IMR-90 (cell line): ENCODE results near the gene APCDD1. TPM values are rescaled to one million over a fixed set of nuclear protein-coding genes. Genes with fewer than 3 reads are reported as not detected.
"Not testable (repeated sequence)": the region's sequence is repeated elsewhere in the genome, so short reads cannot be mapped to it uniquely, and the experiment has no call there.

Experiments used
- ATAC-seq: fragments of 200-7000 bp; cut with Tn5 transposase; 2 replicates; pipeline ENCODE4 v1.9.1; 2020; ENCODE audit warnings: low read depth, mild to moderate bottlenecking, moderate library complexity
- BruUV-seq: library from RNA; stranded (reverse); fragments of 400-500 nt; replicated peaks from 2 replicates; lab custom pipeline; 2021; lab: Mats Ljungman, UMichigan
- CTCF ChIA-PET: fragments of 300-600 bp; formaldehyde crosslinking; extraction: SDS; loops from one replicate; lab custom pipeline; 2021; ENCODE audit warnings: antibody characterized with exemption; lab: Yijun Ruan, JAX
- POLR2A ChIA-PET: fragments of 300-600 bp; sonication (Branson Sonifier 250); formaldehyde crosslinking; loops from one replicate; lab custom pipeline; 2022; ENCODE audit warnings: antibody characterized with exemption; ENCODE audit not compliant: unreplicated experiment; lab: Charles Lee
- DNase-seq: peaks from one replicate; pipeline ENCODE4 v3.0.0; 2013
- H2AFZ ChIP-seq: replicated peaks from 2 replicates; pipeline ENCODE3; 2013; ENCODE audit warnings: low read length, mild to moderate bottlenecking; ENCODE audit not compliant: poor library complexity
- H2AK5ac ChIP-seq: 2 replicates; pipeline ENCODE4 v1.6.1; 2013; ENCODE audit warnings: low read depth, low read length, inconsistent platforms
- H2AK9ac ChIP-seq: replicated peaks from 2 replicates; pipeline ENCODE3; 2013; ENCODE audit warnings: mild to moderate bottlenecking, low read depth, low read length, moderate library complexity; ENCODE audit not compliant: poor library complexity
- H2BK120ac ChIP-seq: 2 replicates; pipeline ENCODE4 v1.6.1; 2013; ENCODE audit warnings: low read depth, low read length, inconsistent platforms
- H2BK15ac ChIP-seq: 3 replicates; pipeline ENCODE4 v1.6.1; 2013; ENCODE audit warnings: low read depth, low read length, inconsistent platforms
- H2BK20ac ChIP-seq: 2 replicates; pipeline ENCODE4 v1.6.1; 2013; ENCODE audit warnings: low read depth, mild to moderate bottlenecking, inconsistent platforms, low read length, moderate library complexity
- H2BK5ac ChIP-seq: 2 replicates; pipeline ENCODE4 v1.6.1; 2013; ENCODE audit warnings: mild to moderate bottlenecking, low read depth, low read length, inconsistent platforms; ENCODE audit not compliant: poor library complexity, severe bottlenecking
- H3K14ac ChIP-seq: replicated peaks from 2 replicates; pipeline ENCODE4 v1.6.1; 2013; ENCODE audit warnings: low read depth, low read length, inconsistent platforms
- H3K18ac ChIP-seq: 2 replicates; pipeline ENCODE4 v1.6.1; 2013; ENCODE audit warnings: low read depth, low read length, control low read depth
- H3K23ac ChIP-seq: 2 replicates; pipeline ENCODE4 v1.6.1; 2013; ENCODE audit warnings: low read depth, low read length, inconsistent platforms
- H3K27ac ChIP-seq: 2 replicates; pipeline ENCODE4 v1.5.1; 2013; ENCODE audit warnings: mild to moderate bottlenecking, control low read depth, low read length; ENCODE audit not compliant: insufficient read depth
- H3K27me3 ChIP-seq: 2 replicates; pipeline ENCODE4 v1.6.1; 2013; ENCODE audit warnings: low read length; ENCODE audit not compliant: control insufficient read depth, insufficient read depth
- H3K36me3 ChIP-seq: 2 replicates; pipeline ENCODE4 v1.6.1; 2013; ENCODE audit warnings: low read length, mixed read lengths; ENCODE audit not compliant: control insufficient read depth, insufficient read depth
- H3K4ac ChIP-seq: 2 replicates; pipeline ENCODE4 v1.6.1; 2013; ENCODE audit warnings: low read depth, low read length, inconsistent platforms
- H3K4me1 ChIP-seq: 2 replicates; pipeline ENCODE4 v1.6.1; 2013; ENCODE audit warnings: low read length, mixed read lengths; ENCODE audit not compliant: control insufficient read depth, insufficient read depth
- H3K4me2 ChIP-seq: 2 replicates; pipeline ENCODE4 v1.6.1; 2013; ENCODE audit warnings: low read depth, mild to moderate bottlenecking, control low read depth, low read length, moderate library complexity
- H3K4me3 ChIP-seq: 2 replicates; pipeline ENCODE4 v1.5.1; 2013; ENCODE audit warnings: low read depth, mild to moderate bottlenecking, control low read depth, low read length, moderate library complexity; ENCODE audit not compliant: insufficient read depth
- H3K56ac ChIP-seq: 2 replicates; pipeline ENCODE4 v1.6.1; 2013; ENCODE audit warnings: low read length, inconsistent platforms; ENCODE audit not compliant: insufficient read depth; ENCODE audit errors: extremely low read depth
- H3K79me1 ChIP-seq, 2 experiments: 2 replicates each; pipeline ENCODE4 v1.6.1; 2013; ENCODE audit warnings: low read length in 2 of 2, inconsistent platforms in 1 of 2, low read depth in 1 of 2
- H3K9ac ChIP-seq: 2 replicates; pipeline ENCODE4 v1.6.1; 2013; ENCODE audit warnings: low read depth, low read length, control low read depth
- H3K9me1 ChIP-seq: 2 replicates; pipeline ENCODE4 v1.6.1; 2013; ENCODE audit warnings: low read length, inconsistent platforms; ENCODE audit not compliant: insufficient read depth
- H3K9me3 ChIP-seq: 2 replicates; pipeline ENCODE4 v1.6.1; 2013; ENCODE audit warnings: low read length; ENCODE audit not compliant: control insufficient read depth, insufficient read depth
- H4K20me1 ChIP-seq: 2 replicates; pipeline ENCODE4 v1.6.1; 2013; ENCODE audit warnings: low read length, inconsistent platforms; ENCODE audit not compliant: insufficient read depth
- H4K5ac ChIP-seq: 2 replicates; pipeline ENCODE4 v1.6.1; 2013; ENCODE audit warnings: mild to moderate bottlenecking, low read depth, low read length, control low read depth
- H4K8ac ChIP-seq, 2 experiments: 2 replicates each; pipeline ENCODE4 v1.6.1; 2013; ENCODE audit warnings: low read depth in 2 of 2, low read length in 2 of 2, control low read depth in 1 of 2, inconsistent platforms in 1 of 2
- H4K91ac ChIP-seq: 2 replicates; pipeline ENCODE4 v1.6.1; 2013; ENCODE audit warnings: low read depth, low read length, inconsistent platforms; ENCODE audit not compliant: insufficient read depth
- WGBS, 2 experiments: methylation state at CpG; one replicate each; pipeline versions ENCODE4 v1.1.5 to v1.1.7; 2013; ENCODE audit warnings: missing lambda C conversion rate in 2 of 2; ENCODE audit not compliant: insufficient read length in 1 of 2; ENCODE audit errors: extremely low coverage in 2 of 2; 5-methylcytosine and 5-hydroxymethylcytosine counted together
- dilution Hi-C: fragments of 300-500 bp; cut with HindIII; formaldehyde crosslinking; loops from one replicate; pipeline ENCODE4 v1.14.3; 2018; ENCODE audit warnings: low sequenced_read_pairs; ENCODE audit not compliant: unreplicated experiment
- in situ Hi-C: fragments of 300-500 bp; cut with MboI; formaldehyde crosslinking; loops from 3 replicates; pipeline ENCODE4 v1.14.3; 2019; ENCODE audit warnings: low sequenced_read_pairs, inconsistent platforms, mixed read lengths
- intact Hi-C: fragments of 100-400 bp; cut with micrococcal nuclease; formaldehyde crosslinking; loops from 2 replicates; pipeline ENCODE4 v1.10.0; 2022
- polyA plus RNA-seq, 3 experiments: library from polyadenylated mRNA; depleted of rRNA; stranded (reverse); fragments of >200 nt; gene quantifications; 2 replicates each; pipeline ENCODE4 v1.2.3, GENCODE V29; 2012; ENCODE audit warnings: low replicate concordance in 1 of 3
- total RNA-seq: library from RNA; depleted of rRNA; stranded (reverse); fragments of >200 nt; gene quantifications from 2 replicates; pipeline ENCODE4 v1.2.3, GENCODE V29; 2012; rRNA removed

The APCDD1 gene
- total and polyA plus RNA-seq, 2 of the 4 experiments (the other 2 are of a cell fraction) = 1.1 to 2.2 TPM

DNA sequence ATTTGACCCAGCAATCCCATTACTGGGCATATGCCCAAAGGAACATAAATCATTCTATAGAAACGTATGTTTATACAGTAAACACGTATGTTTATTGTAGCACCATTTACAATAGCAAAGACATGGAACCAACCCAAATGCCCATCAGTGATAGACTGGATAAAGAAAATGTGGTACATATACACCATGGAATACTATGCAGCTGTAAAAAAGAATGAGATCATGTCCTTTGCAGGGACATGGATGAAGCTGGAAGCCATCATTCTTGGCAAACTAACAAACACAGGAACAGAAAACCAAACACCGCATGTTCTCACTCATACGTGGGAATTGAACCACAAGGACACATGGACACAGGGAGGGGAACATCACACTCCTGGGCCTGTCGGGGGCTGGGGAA lies 84.7 kb downstream of the APCDD1 start:
- POLR2A ChIA-PET, H2AK9ac ChIP-seq, H4K8ac ChIP-seq, H3K23ac ChIP-seq, H3K56ac ChIP-seq, H3K4me2 ChIP-seq, H3K14ac ChIP-seq, in situ Hi-C loops, H2AK5ac ChIP-seq, H3K9ac ChIP-seq, H3K27ac ChIP-seq, DNase-seq, H3K4ac ChIP-seq, intact Hi-C loops, dilution Hi-C loops, H2BK120ac ChIP-seq, H2BK20ac ChIP-seq, H3K27me3 ChIP-seq, H2BK15ac ChIP-seq, BruUV-seq, H4K5ac ChIP-seq, H2BK5ac ChIP-seq, H3K18ac ChIP-seq, H3K4me1 ChIP-seq, ATAC-seq, H2AFZ ChIP-seq, H4K91ac ChIP-seq, H3K9me3 ChIP-seq, H3K4me3 ChIP-seq: not testable (repeated sequence)
- Histone ChIP-seq H3K79me1 (peaks cover 20 to 42% of the 10 kb centered on the region in 2 experiments), H4K20me1 (peaks cover 17% of the 10 kb centered on the region), H3K36me3 (peaks cover 18% of the 10 kb centered on the region), H3K9me1 (peaks cover 12% of the 10 kb centered on the region)
- WGBS, 2 experiments = no CpG with 5 or more reads among the region's 5 CpGs
- CTCF ChIA-PET = interaction anchor here (1.0 kb wide), 1 partner anchor 21 kb away, joined by 3 read pairs; no protein-coding TSS in a partner anchor

Other genes with a start within 250 kb of the APCDD1 start
- gene NAPG, start 71.4 kb downstream of the APCDD1 start, total RNA-seq = 32.8 and 39.2 TPM in 2 replicates
- 9.8 and 13.0 TPM in 2 replicates for gene NAPG, start 71.4 kb downstream of the APCDD1 start, polyA plus RNA-seq (2012; rRNA removed)